Central memory CD8-positive, alpha-beta T cell (primary cell): ENCODE results near the gene CLCN6.

Experiments used
- ATAC-seq: fragments of 150-1000 bp; cut with Tn5 transposase; replicated peaks from 2 replicates; pipeline ENCODE4 v1.10.0; 2022; ENCODE audit warnings: mild to moderate bottlenecking, moderate FRiP score, moderate number of reproducible peaks; ENCODE audit not compliant: poor library complexity, severe bottlenecking; ENCODE audit errors: extremely low read depth
- DNase-seq, 2 donors: peaks; one replicate each; pipeline ENCODE4 v3.0.0; 2021; ENCODE audit warnings: low spot score in 2 of 2
- H3K27ac Mint-ChIP-seq: one replicate; pipeline ENCODE4 v1.8.0; 2022; ENCODE audit warnings: low read depth, mild to moderate bottlenecking, moderate library complexity, mixed read lengths
- H3K27me3 Mint-ChIP-seq: one replicate; pipeline ENCODE4 v1.8.0; 2022; ENCODE audit warnings: mixed read lengths
- H3K36me3 Mint-ChIP-seq: one replicate; pipeline ENCODE4 v1.8.0; 2022; ENCODE audit warnings: mild to moderate bottlenecking, moderate library complexity, mixed read lengths; ENCODE audit not compliant: insufficient read depth
- H3K4me1 Mint-ChIP-seq: one replicate; pipeline ENCODE4 v1.8.0; 2022; ENCODE audit warnings: mixed read lengths
- H3K4me3 Mint-ChIP-seq: one replicate; pipeline ENCODE4 v1.8.0; 2022; ENCODE audit warnings: mild to moderate bottlenecking, moderate library complexity, mixed read lengths
- H3K9me3 Mint-ChIP-seq: one replicate; pipeline ENCODE4 v1.8.0; 2022; ENCODE audit warnings: mixed read lengths

The CLCN6 gene

GRCh38 chr1:11833900-11834299 is 27.9 kb downstream of the CLCN6 start:
- peaks cover 20% of the 10 kb centered on the region for H3K36me3 Mint-ChIP-seq
- DNase-seq (no peak), ATAC-seq (no peak)
- H3K4me1 Mint-ChIP-seq, result peaks cover 5% of the 10 kb centered on the region
- no peak overlapping the region for H3K4me3 Mint-ChIP-seq
- no peaks in the 10 kb centered on the region for H3K9me3 Mint-ChIP-seq
- no peak overlapping the region for H3K27ac Mint-ChIP-seq
- no peaks in the 10 kb centered on the region for H3K27me3 Mint-ChIP-seq

GRCh38 chr1:11835441-11836225 is 29.6 kb downstream of the CLCN6 start:
- H3K27me3 Mint-ChIP-seq, result no peaks in the 10 kb centered on the region
- DNase-seq (no peak), ATAC-seq (no peak)
- no peak overlapping the region for H3K27ac Mint-ChIP-seq
- no peak overlapping the region for H3K4me3 Mint-ChIP-seq
- H3K4me1 Mint-ChIP-seq, result peaks cover 5% of the 10 kb centered on the region
- peaks cover 14% of the 10 kb centered on the region for H3K36me3 Mint-ChIP-seq
- H3K9me3 Mint-ChIP-seq, result no peaks in the 10 kb centered on the region

GRCh38 chr1:11836955-11837766 is 31.2 kb downstream of the CLCN6 start:
- H3K36me3 Mint-ChIP-seq, result peaks cover 20% of the 10 kb centered on the region
- DNase-seq, result no peak
- H3K4me1 Mint-ChIP-seq, result peaks cover 5% of the 10 kb centered on the region
- H3K27me3 Mint-ChIP-seq, result no peaks in the 10 kb centered on the region
- no peaks in the 10 kb centered on the region for H3K9me3 Mint-ChIP-seq
- H3K4me3 Mint-ChIP-seq, result no peak overlapping the region
- H3K27ac Mint-ChIP-seq, result no peak overlapping the region
- no peak for ATAC-seq

- Mint-ChIP-seq H3K4me1 (peaks cover 5% of the 10 kb centered on the region), H3K36me3 (peaks cover 21% of the 10 kb centered on the region), H3K9me3 (no peaks in the 10 kb centered on the region), H3K4me3 (no peak overlapping the region), H3K27ac (no peak overlapping the region), H3K27me3 (no peaks in the 10 kb centered on the region)
- DNase-seq, result no peak
- no peak for ATAC-seq
Observed at GRCh38 chr1:11837767-11838348, 31.9 kb downstream of the CLCN6 start.

GRCh38 chr1:11838349-11839272 is 32.6 kb downstream of the CLCN6 start:
- H3K4me1 Mint-ChIP-seq, result peaks cover 5% of the 10 kb centered on the region
- H3K27me3 Mint-ChIP-seq, result no peaks in the 10 kb centered on the region
- DNase-seq (peak; percentile 57 to 60), ATAC-seq (peak; percentile 73)
- H3K4me3 Mint-ChIP-seq, result no peak overlapping the region
- peaks cover 17% of the 10 kb centered on the region for H3K36me3 Mint-ChIP-seq
- no peaks in the 10 kb centered on the region for H3K9me3 Mint-ChIP-seq
- no peak overlapping the region for H3K27ac Mint-ChIP-seq

- ATAC-seq (no peak), DNase-seq (no peak)
- H3K27me3 Mint-ChIP-seq, result no peaks in the 10 kb centered on the region
- no peak overlapping the region for H3K4me3 Mint-ChIP-seq
- peaks cover 5% of the 10 kb centered on the region for H3K4me1 Mint-ChIP-seq
- H3K9me3 Mint-ChIP-seq, result no peaks in the 10 kb centered on the region
- peaks cover 13% of the 10 kb centered on the region for H3K36me3 Mint-ChIP-seq
- no peak overlapping the region for H3K27ac Mint-ChIP-seq
Observed at GRCh38 chr1:11839727-11840705, 34.0 kb downstream of the CLCN6 start.

GRCh38 chr1:11841245-11842153 is 35.5 kb downstream of the CLCN6 start:
- no peak for ATAC-seq
- Mint-ChIP-seq H3K36me3 (peaks cover 18% of the 10 kb centered on the region), H3K27ac (no peak overlapping the region), H3K27me3 (no peaks in the 10 kb centered on the region), H3K9me3 (no peaks in the 10 kb centered on the region), H3K4me3 (no peak overlapping the region), H3K4me1 (peaks cover 10% of the 10 kb centered on the region)
- DNase-seq, result no peak

- H3K4me3 Mint-ChIP-seq, result no peak overlapping the region
- DNase-seq, result no peak
- H3K4me1 Mint-ChIP-seq, result peaks cover 10% of the 10 kb centered on the region
- H3K27me3 Mint-ChIP-seq, result no peaks in the 10 kb centered on the region
- no peak overlapping the region for H3K27ac Mint-ChIP-seq
- no peaks in the 10 kb centered on the region for H3K9me3 Mint-ChIP-seq
- H3K36me3 Mint-ChIP-seq, result peaks cover 18% of the 10 kb centered on the region
- no peak for ATAC-seq
Observed at GRCh38 chr1:11842154-11843041, 36.4 kb downstream of the CLCN6 start.

GRCh38 chr1:11845641-11846335 is 39.8 kb downstream of the CLCN6 start:
- Mint-ChIP-seq H3K9me3 (no peaks in the 10 kb centered on the region), H3K4me3 (no peak overlapping the region), H3K36me3 (peaks cover 13% of the 10 kb centered on the region), H3K27me3 (peaks cover under 1% of the 10 kb centered on the region), H3K27ac (no peak overlapping the region), H3K4me1 (peaks cover 4% of the 10 kb centered on the region)
- DNase-seq (no peak), ATAC-seq (no peak)
